ENCODE results near the gene UMODL1. TPM values are rescaled to one million over a fixed set of nuclear protein-coding genes. Genes with fewer than 3 reads are reported as not detected.

UMODL1 gene
- total RNA-seq, 1 donor from 2014 or later, result not detected

DNA sequence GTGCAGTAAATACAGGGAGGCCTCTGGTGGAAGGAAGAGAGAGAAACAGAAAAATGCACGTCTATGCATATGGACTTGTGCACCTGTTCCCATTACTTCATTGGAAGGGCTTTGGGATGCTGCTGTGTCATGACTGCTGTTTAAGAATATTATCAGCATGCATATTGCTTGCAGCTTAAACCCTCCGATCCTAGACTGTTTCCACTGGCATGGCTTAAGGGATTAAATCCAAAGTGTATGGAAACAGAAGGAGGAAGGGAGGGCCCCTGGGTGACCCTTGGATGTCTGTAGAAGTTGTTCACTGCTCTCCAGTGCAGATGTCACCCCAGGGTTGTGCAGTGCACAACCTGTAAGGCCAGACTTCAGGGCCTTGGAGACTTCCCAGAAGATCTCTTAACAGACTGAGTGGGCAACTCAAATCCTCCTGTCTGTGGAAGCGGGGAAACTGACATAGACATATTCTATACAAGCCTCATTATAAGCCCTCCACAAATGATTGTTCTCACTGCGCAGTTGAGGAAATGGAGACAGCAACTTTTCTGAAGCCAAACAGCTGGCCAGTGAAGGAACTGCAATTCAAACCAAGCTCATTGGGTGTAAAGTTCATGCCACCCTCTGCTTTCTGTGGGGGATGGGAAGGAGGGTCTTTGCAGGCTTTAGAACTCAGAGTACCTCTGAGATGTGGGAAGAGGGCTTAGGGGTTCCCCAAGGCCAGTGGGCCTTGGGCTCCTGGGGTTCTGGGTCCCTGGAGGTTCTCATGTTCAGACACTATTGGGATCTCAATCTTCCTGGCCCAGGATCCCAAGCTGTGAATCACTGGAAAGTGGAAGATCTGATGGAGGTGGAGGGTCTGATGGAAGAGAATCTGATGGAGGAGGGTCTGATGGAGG is 73.8 kb downstream of the UMODL1 start:
- H3K9ac ChIP-seq (ENCODE audit: low read depth in 1 of 3, low read length in 3 of 3), result no peak overlapping the region
- H3K36me3 ChIP-seq (ENCODE audit: control insufficient read depth in 3 of 3, insufficient read depth in 3 of 3, low read length in 3 of 3), result no peaks in the 10 kb centered on the region
- H3K4me3 ChIP-seq (ENCODE audit: low read length in 3 of 3), result no peak overlapping the region
- no peak overlapping the region for H3K27ac ChIP-seq (ENCODE audit: low read depth, low read length)
- peaks cover 0 to 3% (median 3%) of the 10 kb centered on the region in 3 donors for H3K4me1 ChIP-seq (ENCODE audit: control insufficient read depth in 3 of 3, insufficient read depth in 3 of 3, low read length in 3 of 3)
- peaks cover 0 to 7% (median 4%) of the 10 kb centered on the region in 3 donors for H3K27me3 ChIP-seq (ENCODE audit: control insufficient read depth in 3 of 3, insufficient read depth in 3 of 3, low read length in 3 of 3)
- H3K9me3 ChIP-seq (ENCODE audit: control insufficient read depth in 3 of 3, low read length in 3 of 3), result no peaks in the 10 kb centered on the region

DNA sequence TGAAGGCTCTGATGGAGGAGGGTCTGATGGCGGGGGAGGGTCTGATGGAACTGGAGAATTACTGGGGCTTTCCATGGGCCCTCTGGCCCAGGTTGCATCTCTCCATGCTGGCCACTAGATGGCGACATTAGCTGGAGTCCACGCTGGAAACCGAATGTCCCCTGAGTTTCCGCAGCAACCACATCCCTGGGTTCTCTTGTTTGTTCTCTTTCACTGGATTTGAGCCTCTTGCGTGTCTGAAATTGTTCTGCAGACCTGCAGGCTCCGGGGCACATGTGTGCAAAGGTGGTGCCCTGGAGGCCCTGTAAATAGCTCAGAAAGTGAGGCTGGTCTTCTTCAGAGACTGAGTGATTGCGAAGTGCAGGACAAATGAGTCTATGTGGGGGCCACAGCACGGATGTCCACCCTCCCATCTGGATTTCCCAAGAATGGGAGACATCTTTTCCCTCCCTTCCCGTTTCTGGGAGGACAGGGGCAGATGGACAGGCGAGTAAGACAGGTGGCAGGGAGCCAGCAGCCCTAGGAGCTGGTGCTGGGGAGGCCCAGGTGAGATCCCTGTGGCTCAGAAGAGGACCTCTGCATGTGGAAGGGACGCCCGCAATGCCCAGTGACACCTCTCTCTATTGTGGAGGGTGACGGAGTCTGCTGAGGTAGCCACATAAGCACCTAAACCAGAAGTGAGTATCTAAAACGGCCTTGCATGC is 74.6 kb downstream of the UMODL1 start:
- no peak overlapping the region for H3K9ac ChIP-seq (ENCODE audit: low read depth in 1 of 3, low read length in 3 of 3)
- H3K36me3 ChIP-seq (ENCODE audit: control insufficient read depth in 3 of 3, insufficient read depth in 3 of 3, low read length in 3 of 3), result no peaks in the 10 kb centered on the region
- H3K4me3 ChIP-seq (ENCODE audit: low read length in 3 of 3), result no peak overlapping the region
- no peak overlapping the region for H3K27ac ChIP-seq (ENCODE audit: low read depth, low read length)
- peaks cover 0 to 3% (median 3%) of the 10 kb centered on the region in 3 donors for H3K4me1 ChIP-seq (ENCODE audit: control insufficient read depth in 3 of 3, insufficient read depth in 3 of 3, low read length in 3 of 3)
- H3K27me3 ChIP-seq (ENCODE audit: control insufficient read depth in 3 of 3, insufficient read depth in 3 of 3, low read length in 3 of 3), result peaks cover 0 to 2% (median 0%) of the 10 kb centered on the region in 3 donors
- no peaks in the 10 kb centered on the region for H3K9me3 ChIP-seq (ENCODE audit: control insufficient read depth in 3 of 3, low read length in 3 of 3)

DNA sequence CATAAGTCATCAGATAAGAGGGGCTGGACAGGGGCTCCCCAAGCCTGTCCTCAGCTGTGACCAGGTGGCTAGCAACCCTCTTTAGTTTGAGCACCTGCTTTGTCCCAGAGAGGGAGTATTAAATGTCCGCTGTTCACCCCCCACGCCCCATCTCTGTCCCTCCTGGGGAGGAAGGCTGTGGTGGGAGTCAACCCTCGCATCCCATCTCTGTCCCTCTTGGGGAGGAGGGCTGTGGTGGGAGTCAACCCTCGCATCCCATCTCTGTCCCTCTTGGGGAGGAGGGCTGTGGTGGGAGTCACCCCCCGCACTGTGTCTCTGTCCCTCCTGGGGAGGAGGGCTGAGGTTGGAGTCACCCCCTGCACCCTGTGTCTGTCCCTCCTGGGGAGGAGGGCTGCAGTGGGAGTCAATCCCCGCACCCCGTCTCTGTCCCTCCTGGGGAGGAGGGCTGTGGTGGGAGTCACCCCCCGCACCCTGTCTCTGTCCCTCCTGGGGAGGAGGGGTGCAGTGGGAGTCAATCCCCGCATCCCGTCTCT is 75.2 kb downstream of the UMODL1 start:
- Histone ChIP-seq H3K27ac (ENCODE audit: low read depth, low read length) (no peak overlapping the region), H3K4me3 (ENCODE audit: low read length in 3 of 3) (no peak overlapping the region), H3K9me3 (ENCODE audit: control insufficient read depth in 3 of 3, low read length in 3 of 3) (no peaks in the 10 kb centered on the region), H3K27me3 (ENCODE audit: control insufficient read depth in 3 of 3, insufficient read depth in 3 of 3, low read length in 3 of 3) (peaks cover 0 to 2% (median 0%) of the 10 kb centered on the region in 3 donors), H3K36me3 (ENCODE audit: control insufficient read depth in 3 of 3, insufficient read depth in 3 of 3, low read length in 3 of 3) (no peaks in the 10 kb centered on the region), H3K9ac (ENCODE audit: low read depth in 1 of 3, low read length in 3 of 3) (no peak overlapping the region), H3K4me1 (ENCODE audit: control insufficient read depth in 3 of 3, insufficient read depth in 3 of 3, low read length in 3 of 3) (peaks cover 0 to 3% (median 3%) of the 10 kb centered on the region in 3 donors)

GRCh38 chr21:42146821-42147220 is 75.7 kb downstream of the UMODL1 start:
- H3K9ac ChIP-seq (ENCODE audit: low read depth in 1 of 3, low read length in 3 of 3), result no peak overlapping the region
- H3K9me3 ChIP-seq (ENCODE audit: control insufficient read depth in 3 of 3, low read length in 3 of 3), result no peaks in the 10 kb centered on the region
- peaks cover 0 to 3% (median 3%) of the 10 kb centered on the region in 3 donors for H3K4me1 ChIP-seq (ENCODE audit: control insufficient read depth in 3 of 3, insufficient read depth in 3 of 3, low read length in 3 of 3)
- peaks cover 0 to 2% (median 0%) of the 10 kb centered on the region in 3 donors for H3K27me3 ChIP-seq (ENCODE audit: control insufficient read depth in 3 of 3, insufficient read depth in 3 of 3, low read length in 3 of 3)
- H3K27ac ChIP-seq (ENCODE audit: low read depth, low read length), result no peak overlapping the region
- no peaks in the 10 kb centered on the region for H3K36me3 ChIP-seq (ENCODE audit: control insufficient read depth in 3 of 3, insufficient read depth in 3 of 3, low read length in 3 of 3)
- H3K4me3 ChIP-seq (ENCODE audit: low read length in 3 of 3), result no peak overlapping the region

DNA sequence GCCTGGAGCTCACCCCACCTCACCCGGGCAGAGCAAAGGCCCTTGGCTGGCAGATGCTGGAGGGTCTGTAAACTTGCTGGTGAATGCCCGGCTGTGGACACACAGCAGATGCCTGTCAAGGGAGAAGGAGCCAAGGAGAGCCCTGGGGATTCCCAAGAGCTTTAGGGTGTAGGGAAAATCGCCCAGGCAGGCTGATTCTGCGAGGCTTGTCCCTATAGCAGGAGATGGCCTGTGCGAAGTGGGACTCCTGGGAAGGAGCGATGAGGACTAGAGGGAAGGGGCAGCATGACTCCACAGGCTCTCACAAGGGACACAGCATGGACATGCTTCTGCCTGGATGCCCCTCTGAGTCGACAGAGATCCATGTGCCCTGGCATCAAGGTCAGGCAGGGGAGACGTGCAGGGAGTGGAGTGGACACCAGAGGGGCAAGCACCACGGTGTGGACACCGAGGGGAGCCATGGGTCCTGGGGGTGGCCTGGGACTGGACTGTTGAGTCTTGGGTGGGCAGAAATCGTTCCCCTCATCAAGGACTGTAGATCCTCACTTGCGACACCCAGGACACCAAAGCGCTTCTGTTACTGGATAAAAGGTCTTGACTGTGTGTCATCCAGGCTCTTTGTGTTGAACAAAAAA is 76.4 kb downstream of the UMODL1 start:
- Histone ChIP-seq H3K4me3 (ENCODE audit: low read length in 3 of 3) (no peak overlapping the region), H3K27me3 (ENCODE audit: control insufficient read depth in 3 of 3, insufficient read depth in 3 of 3, low read length in 3 of 3) (peaks cover 0 to 2% (median 0%) of the 10 kb centered on the region in 3 donors), H3K9ac (ENCODE audit: low read depth in 1 of 3, low read length in 3 of 3) (no peak overlapping the region), H3K36me3 (ENCODE audit: control insufficient read depth in 3 of 3, insufficient read depth in 3 of 3, low read length in 3 of 3) (no peaks in the 10 kb centered on the region), H3K27ac (ENCODE audit: low read depth, low read length) (no peak overlapping the region), H3K9me3 (ENCODE audit: control insufficient read depth in 3 of 3, low read length in 3 of 3) (no peaks in the 10 kb centered on the region), H3K4me1 (ENCODE audit: control insufficient read depth in 3 of 3, insufficient read depth in 3 of 3, low read length in 3 of 3) (peaks cover 0 to 3% (median 3%) of the 10 kb centered on the region in 3 donors)

GRCh38 chr21:42148097-42148496 is 77.0 kb downstream of the UMODL1 start:
- Histone ChIP-seq H3K36me3 (ENCODE audit: control insufficient read depth in 3 of 3, insufficient read depth in 3 of 3, low read length in 3 of 3) (no peaks in the 10 kb centered on the region), H3K4me3 (ENCODE audit: low read length in 3 of 3) (no peak overlapping the region), H3K27me3 (ENCODE audit: control insufficient read depth in 3 of 3, insufficient read depth in 3 of 3, low read length in 3 of 3) (peaks cover 0 to 2% (median 0%) of the 10 kb centered on the region in 3 donors), H3K4me1 (ENCODE audit: control insufficient read depth in 3 of 3, insufficient read depth in 3 of 3, low read length in 3 of 3) (peaks cover 0 to 3% (median 3%) of the 10 kb centered on the region in 3 donors), H3K9me3 (ENCODE audit: control insufficient read depth in 3 of 3, low read length in 3 of 3) (no peaks in the 10 kb centered on the region), H3K9ac (ENCODE audit: low read depth in 1 of 3, low read length in 3 of 3) (no peak overlapping the region), H3K27ac (ENCODE audit: low read depth, low read length) (no peak overlapping the region)

DNA sequence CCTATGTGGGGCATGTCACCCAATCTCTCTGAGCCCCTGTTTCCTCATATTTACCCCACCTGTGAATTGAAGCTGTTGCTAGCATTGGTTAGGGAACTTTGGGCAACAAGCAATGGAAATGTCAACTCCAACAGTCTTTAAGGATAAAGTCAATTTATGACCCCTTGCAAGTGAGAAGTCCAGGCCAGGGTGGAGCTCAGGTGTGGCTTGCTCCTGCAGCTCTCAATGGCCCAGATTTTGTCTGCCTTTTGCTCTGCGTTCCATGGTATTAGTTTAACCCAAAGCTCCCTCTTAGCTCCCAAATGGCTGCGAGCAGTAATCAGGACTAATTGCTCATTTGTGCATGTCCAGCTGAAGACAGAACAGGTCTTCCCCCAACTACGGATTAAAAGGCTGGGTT is 77.5 kb downstream of the UMODL1 start:
- peaks cover 0 to 3% (median 3%) of the 10 kb centered on the region in 3 donors for H3K4me1 ChIP-seq (ENCODE audit: control insufficient read depth in 3 of 3, insufficient read depth in 3 of 3, low read length in 3 of 3)
- H3K9me3 ChIP-seq (ENCODE audit: control insufficient read depth in 3 of 3, low read length in 3 of 3), result no peaks in the 10 kb centered on the region
- H3K36me3 ChIP-seq (ENCODE audit: control insufficient read depth in 3 of 3, insufficient read depth in 3 of 3, low read length in 3 of 3), result no peaks in the 10 kb centered on the region
- H3K9ac ChIP-seq (ENCODE audit: low read depth in 1 of 3, low read length in 3 of 3), result no peak overlapping the region
- H3K27ac ChIP-seq (ENCODE audit: low read depth, low read length), result no peak overlapping the region
- H3K4me3 ChIP-seq (ENCODE audit: low read length in 3 of 3), result no peak overlapping the region
- peaks cover 0 to 4% (median 2%) of the 10 kb centered on the region in 3 donors for H3K27me3 ChIP-seq (ENCODE audit: control insufficient read depth in 3 of 3, insufficient read depth in 3 of 3, low read length in 3 of 3)

- Histone ChIP-seq H3K9ac (ENCODE audit: low read depth in 1 of 3, low read length in 3 of 3) (no peak overlapping the region), H3K4me3 (ENCODE audit: low read length in 3 of 3) (no peak overlapping the region), H3K4me1 (ENCODE audit: control insufficient read depth in 3 of 3, insufficient read depth in 3 of 3, low read length in 3 of 3) (peaks cover 0 to 3% (median 3%) of the 10 kb centered on the region in 3 donors), H3K36me3 (ENCODE audit: control insufficient read depth in 3 of 3, insufficient read depth in 3 of 3, low read length in 3 of 3) (no peaks in the 10 kb centered on the region), H3K27ac (ENCODE audit: low read depth, low read length) (no peak overlapping the region), H3K27me3 (ENCODE audit: control insufficient read depth in 3 of 3, insufficient read depth in 3 of 3, low read length in 3 of 3) (peaks cover 0 to 6% (median 2%) of the 10 kb centered on the region in 3 donors), H3K9me3 (ENCODE audit: control insufficient read depth in 3 of 3, low read length in 3 of 3) (no peaks in the 10 kb centered on the region)
These were observed 78.7 kb downstream of the UMODL1 start for GRCh38 chr21:42149656-42150473.

- Histone ChIP-seq H3K27me3 (ENCODE audit: control insufficient read depth in 3 of 3, insufficient read depth in 3 of 3, low read length in 3 of 3) (peaks cover 0 to 6% (median 2%) of the 10 kb centered on the region in 3 donors), H3K4me1 (ENCODE audit: control insufficient read depth in 3 of 3, insufficient read depth in 3 of 3, low read length in 3 of 3) (peaks cover 0 to 3% (median 3%) of the 10 kb centered on the region in 3 donors), H3K9me3 (ENCODE audit: control insufficient read depth in 3 of 3, low read length in 3 of 3) (no peaks in the 10 kb centered on the region), H3K27ac (ENCODE audit: low read depth, low read length) (no peak overlapping the region), H3K9ac (ENCODE audit: low read depth in 1 of 3, low read length in 3 of 3) (no peak overlapping the region), H3K4me3 (ENCODE audit: low read length in 3 of 3) (no peak overlapping the region), H3K36me3 (ENCODE audit: control insufficient read depth in 3 of 3, insufficient read depth in 3 of 3, low read length in 3 of 3) (no peaks in the 10 kb centered on the region)
These were observed 79.5 kb downstream of the UMODL1 start for GRCh38 chr21:42150474-42151085.

Data from skeletal muscle tissue (tissue), 4 donors.